A673 (cell line): ENCODE data around the gene CIT. TPM values are rescaled to one million over a fixed set of nuclear protein-coding genes. Genes with fewer than 3 reads are reported as not detected.

Experiments
- BruUV-seq: library from RNA; stranded (reverse); fragments of 400-500 nt; replicated peaks from 2 replicates; lab custom pipeline; 2021; lab: Mats Ljungman, UMichigan
- CTCF ChIA-PET: fragments of 300-600 bp; sonication (Branson Sonifier 250); formaldehyde crosslinking; loops from one replicate; lab custom pipeline; 2022; ENCODE audit warnings: antibody characterized with exemption; lab: Charles Lee
- POLR2A ChIA-PET: fragments of 300-600 bp; sonication (Branson Sonifier 250); formaldehyde crosslinking; loops from one replicate; lab custom pipeline; 2022; ENCODE audit warnings: antibody characterized with exemption; ENCODE audit not compliant: low non-redundant PET; lab: Charles Lee
- DNase-seq: peaks from one replicate; pipeline ENCODE4 v3.0.0-alpha.2; 2015; ENCODE audit warnings: low spot score
- H3K27ac ChIP-seq: fragments of 200-600 bp; sonication (generic); 2 replicates; pipeline ENCODE4 v1.5.1; 2016; ENCODE audit warnings: mixed run types, low read depth, mild to moderate bottlenecking, mixed read lengths, antibody characterized with exemption, low read length; ENCODE audit not compliant: poor library complexity, severe bottlenecking
- H3K27me3 ChIP-seq: fragments of 200-600 bp; sonication (generic); replicated peaks from 2 replicates; pipeline ENCODE4 v1.6.1; 2017; ENCODE audit warnings: mixed run types, low read depth, mild to moderate bottlenecking, mixed read lengths, antibody characterized with exemption, low read length; ENCODE audit not compliant: insufficient read depth, poor library complexity
- H3K36me3 ChIP-seq: fragments of 200-600 bp; sonication (generic); 2 replicates; pipeline ENCODE4 v1.6.1; 2016; ENCODE audit warnings: mixed run types, mild to moderate bottlenecking, mixed read lengths, antibody characterized with exemption, low read length; ENCODE audit not compliant: insufficient read depth, poor library complexity, severe bottlenecking
- H3K4me1 ChIP-seq: fragments of 200-600 bp; sonication (generic); 2 replicates; pipeline ENCODE4 v1.6.1; 2017; ENCODE audit warnings: mixed run types, mild to moderate bottlenecking, mixed read lengths, antibody characterized with exemption, low read length; ENCODE audit not compliant: insufficient read depth, poor library complexity, severe bottlenecking
- H3K4me3 ChIP-seq: fragments of 200-600 bp; sonication (generic); 2 replicates; pipeline ENCODE4 v1.5.1; 2016; ENCODE audit warnings: low read depth, mixed run types, mild to moderate bottlenecking, mixed read lengths, low read length; ENCODE audit not compliant: poor library complexity, severe bottlenecking
- H3K9me3 ChIP-seq: fragments of 200-600 bp; sonication (generic); 2 replicates; pipeline ENCODE4 v1.6.1; 2016; ENCODE audit warnings: mixed run types, low read depth, mild to moderate bottlenecking, mixed read lengths, antibody characterized with exemption, low read length; ENCODE audit not compliant: poor library complexity, severe bottlenecking
- EZH2 ChIP-seq: fragments of 200-600 bp; sonication (generic); IDR thresholded peaks from 2 replicates; pipeline ENCODE4 v1.6.1; 2017; ENCODE audit warnings: borderline replicate concordance, low read depth, mild to moderate bottlenecking, mixed read lengths, antibody characterized with exemption, low read length; ENCODE audit not compliant: poor library complexity, severe bottlenecking
- intact Hi-C: fragments of 100-400 bp; cut with micrococcal nuclease; formaldehyde crosslinking; loops from one replicate; pipeline ENCODE4 v1.10.0; 2022; ENCODE audit not compliant: unreplicated experiment
- total RNA-seq: library from RNA; stranded (reverse); gene quantifications from 2 replicates; pipeline ENCODE4 v1.2.3, GENCODE V29; 2021
- TF ChIP-seq, protein P1 (sequence below): fragments of 300-800, 200-600 bp; sonication (generic); conservative IDR thresholded peaks from 2 replicates; pipeline ENCODE4 v1.5.1; 2017; ENCODE audit warnings: low read depth, mild to moderate bottlenecking, antibody characterized with exemption, low read length, moderate library complexity, mixed read lengths

The CIT gene
- total RNA-seq, 1 experiment from 2014 or later: 62.4 TPM

DNA sequence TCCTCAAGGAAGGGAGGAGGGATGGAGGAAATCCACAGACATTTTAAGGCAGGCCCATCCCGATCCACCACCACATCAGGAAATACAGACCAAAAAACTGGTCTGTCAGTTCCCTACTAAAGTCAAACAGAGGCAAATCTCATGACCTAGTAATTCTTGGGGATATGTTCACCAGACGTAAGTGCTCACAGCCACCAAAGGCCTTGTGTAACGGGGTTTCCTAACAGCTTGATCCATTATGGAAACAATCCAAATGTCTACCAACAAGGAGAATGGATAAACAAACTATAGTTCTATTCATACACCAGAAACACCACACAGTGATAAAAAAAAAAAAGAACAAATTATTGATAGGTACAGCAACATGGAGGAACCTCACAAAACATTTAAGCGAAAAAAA lies 136.3 kb downstream of the CIT start:
- intact Hi-C loops: no loop called here
- CTCF ChIA-PET: no interaction called here
- H3K4me3 ChIP-seq: no peak overlapping the region
- peaks cover 4% of the 10 kb centered on the region for H3K4me1 ChIP-seq
- no peaks in the 10 kb centered on the region for H3K27me3 ChIP-seq
- no TSS peak for BruUV-seq
- no peak for DNase-seq
- H3K36me3 ChIP-seq: peaks cover 24% of the 10 kb centered on the region
- peaks cover 14% of the 10 kb centered on the region for H3K9me3 ChIP-seq
- no peak overlapping the region for H3K27ac ChIP-seq
- POLR2A ChIA-PET: interaction anchor here (0.7 kb wide), 1 partner anchor 9 kb away, joined by 3 read pairs; no protein-coding TSS in a partner anchor
- TF ChIP-seq EZH2: no peak
- TF ChIP-seq, protein P1, sequence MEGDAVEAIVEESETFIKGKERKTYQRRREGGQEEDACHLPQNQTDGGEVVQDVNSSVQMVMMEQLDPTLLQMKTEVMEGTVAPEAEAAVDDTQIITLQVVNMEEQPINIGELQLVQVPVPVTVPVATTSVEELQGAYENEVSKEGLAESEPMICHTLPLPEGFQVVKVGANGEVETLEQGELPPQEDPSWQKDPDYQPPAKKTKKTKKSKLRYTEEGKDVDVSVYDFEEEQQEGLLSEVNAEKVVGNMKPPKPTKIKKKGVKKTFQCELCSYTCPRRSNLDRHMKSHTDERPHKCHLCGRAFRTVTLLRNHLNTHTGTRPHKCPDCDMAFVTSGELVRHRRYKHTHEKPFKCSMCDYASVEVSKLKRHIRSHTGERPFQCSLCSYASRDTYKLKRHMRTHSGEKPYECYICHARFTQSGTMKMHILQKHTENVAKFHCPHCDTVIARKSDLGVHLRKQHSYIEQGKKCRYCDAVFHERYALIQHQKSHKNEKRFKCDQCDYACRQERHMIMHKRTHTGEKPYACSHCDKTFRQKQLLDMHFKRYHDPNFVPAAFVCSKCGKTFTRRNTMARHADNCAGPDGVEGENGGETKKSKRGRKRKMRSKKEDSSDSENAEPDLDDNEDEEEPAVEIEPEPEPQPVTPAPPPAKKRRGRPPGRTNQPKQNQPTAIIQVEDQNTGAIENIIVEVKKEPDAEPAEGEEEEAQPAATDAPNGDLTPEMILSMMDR: no peak

DNA sequence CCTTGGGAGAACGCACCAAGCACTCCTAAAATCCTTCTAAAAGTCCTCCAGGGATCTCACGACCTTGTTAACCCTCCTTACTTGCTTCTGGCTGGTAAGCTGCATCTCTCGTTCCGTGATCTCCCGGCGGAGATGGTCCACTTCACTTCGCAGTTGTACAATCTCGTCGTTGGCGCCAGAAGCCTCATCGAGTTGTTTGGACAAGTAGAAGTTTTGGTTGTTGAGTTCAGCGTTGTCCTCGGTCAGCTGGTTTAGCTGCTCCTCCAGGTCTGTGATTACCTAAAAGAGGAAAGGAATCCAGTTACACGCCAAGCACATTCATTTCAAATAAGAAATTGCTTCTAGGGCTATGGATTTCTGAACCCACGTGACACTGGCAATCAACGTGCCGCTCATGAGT lies 142.0 kb downstream of the CIT start:
- no peak for TF ChIP-seq EZH2
- TF ChIP-seq, protein P1: no peak
- CTCF ChIA-PET: no interaction called here
- Histone ChIP-seq H3K27me3 (no peaks in the 10 kb centered on the region), H3K4me1 (peaks cover 4% of the 10 kb centered on the region), H3K27ac (no peak overlapping the region), H3K9me3 (no peaks in the 10 kb centered on the region), H3K4me3 (no peak overlapping the region), H3K36me3 (peaks cover 14% of the 10 kb centered on the region)
- no TSS peak for BruUV-seq
- POLR2A ChIA-PET: no interaction called here
- intact Hi-C loops: no loop called here
- DNase-seq: no peak

DNA sequence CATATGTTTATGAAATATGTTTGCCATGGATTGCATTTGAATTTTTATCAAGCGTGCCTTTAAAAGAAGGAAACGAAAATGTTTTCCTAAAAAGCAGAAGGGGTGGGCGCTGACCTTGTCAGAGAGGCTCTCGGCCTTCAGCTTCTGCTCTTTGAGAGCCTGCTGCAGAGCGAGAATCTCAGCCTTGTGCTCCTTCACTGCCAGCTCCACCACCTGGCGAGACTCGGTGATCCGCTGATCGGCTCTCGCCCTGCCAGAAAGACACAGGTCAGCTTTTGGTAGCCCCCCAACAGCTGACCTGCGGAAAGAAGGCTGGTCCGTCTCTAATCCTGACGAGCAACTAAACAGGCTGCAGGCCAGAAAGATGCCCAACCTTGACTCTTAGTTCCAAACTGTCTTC lies 146.7 kb downstream of the CIT start:
- H3K36me3 ChIP-seq: peaks cover 12% of the 10 kb centered on the region
- BruUV-seq: no TSS peak
- no peak for DNase-seq
- H3K4me1 ChIP-seq: no peaks in the 10 kb centered on the region
- H3K9me3 ChIP-seq: no peaks in the 10 kb centered on the region
- ChIA-PET CTCF (interaction anchor here (0.6 kb wide), 1 partner anchor 53 kb away, joined by 4 read pairs; no protein-coding TSS in a partner anchor), POLR2A (no interaction called here)
- intact Hi-C loops: no loop called here
- TF ChIP-seq EZH2: no peak
- TF ChIP-seq, protein P1: no peak
- no peak overlapping the region for H3K4me3 ChIP-seq
- H3K27ac ChIP-seq: no peak overlapping the region
- H3K27me3 ChIP-seq: no peaks in the 10 kb centered on the region
